T-helper 1 cell treated with Interleukin-12 subunit alpha and Interleukin-12 subunit beta and Interleukin-4 antibody, amounts not matched to agents 30 μg/mL and 1 μg/mL, for 36 hours (primary cell): ENCODE measurements around the gene FAM98B.
A peak's percentile ranks its signal among the peaks of the same experiment; 100 is the strongest.
"Not testable (repeated sequence)": the region's sequence is repeated elsewhere in the genome, so short reads cannot be mapped to it uniquely, and the experiment has no call there.

Source experiments
- H3K27ac Mint-ChIP-seq: one replicate; pipeline ENCODE4 v1.8.0; 2021; ENCODE audit warnings: mild to moderate bottlenecking, mixed read lengths
- H3K27me3 Mint-ChIP-seq: one replicate; pipeline ENCODE4 v1.8.0; 2021; ENCODE audit warnings: low read depth, mixed read lengths
- H3K36me3 Mint-ChIP-seq: one replicate; pipeline ENCODE4 v1.8.0; 2021; ENCODE audit warnings: low read depth, mixed read lengths
- H3K4me1 Mint-ChIP-seq: one replicate; pipeline ENCODE4 v1.8.0; 2021; ENCODE audit warnings: low read depth, mixed read lengths
- H3K4me3 Mint-ChIP-seq: one replicate; pipeline ENCODE4 v1.8.0; 2021; ENCODE audit warnings: mild to moderate bottlenecking, moderate library complexity, mixed read lengths
- H3K9me3 Mint-ChIP-seq: one replicate; pipeline ENCODE4 v1.8.0; 2021; ENCODE audit warnings: mixed read lengths

FAM98B gene

DNA sequence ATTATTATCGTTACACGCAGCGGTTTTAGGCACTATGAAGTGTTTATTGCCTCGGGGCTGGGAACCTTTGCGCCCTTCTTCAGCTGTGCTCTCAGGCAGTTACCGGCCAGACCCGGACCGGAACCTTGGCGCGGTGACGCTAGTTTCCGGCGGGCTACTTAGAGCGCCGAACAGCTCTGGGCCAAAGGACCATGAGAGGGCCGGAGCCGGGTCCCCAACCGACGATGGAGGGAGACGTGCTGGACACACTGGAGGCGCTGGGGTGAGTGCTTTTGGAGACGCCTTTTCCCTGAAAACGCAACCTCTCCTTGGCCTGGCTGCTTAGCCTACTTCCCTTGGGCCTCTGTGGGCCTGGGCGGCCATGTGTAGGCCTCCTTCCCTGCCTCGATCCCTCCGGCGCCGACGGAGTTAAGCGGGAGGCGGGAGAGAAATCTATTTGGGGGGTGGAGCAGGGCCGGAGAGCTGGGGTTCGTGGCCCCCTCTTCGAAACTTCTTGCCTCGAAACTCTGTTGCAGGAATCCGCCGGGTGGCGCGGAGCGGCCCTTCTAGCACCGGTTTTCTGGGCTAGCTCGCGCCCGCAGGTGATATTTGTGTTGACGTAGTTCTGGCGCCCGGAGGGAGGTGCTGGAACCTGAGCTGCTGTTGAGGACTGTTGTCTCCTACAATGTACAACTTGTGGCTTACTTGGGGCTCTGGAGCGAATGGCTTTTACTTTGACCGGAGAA lies at the start of gene FAM98B:
TSS of gene FAM98B (plus strand) at position 157 of the 725 bp plus-strand sequence. CDS start at position 192, 35 bp downstream.
- Mint-ChIP-seq H3K4me3 (peak within 1 kb of the TSS; percentile 95), H3K36me3 (peaks cover 8% of the 10 kb centered on the region), H3K9me3 (no peaks in the 10 kb centered on the region), H3K27ac (peak within 1 kb of the TSS; percentile 96), H3K27me3 (peaks cover 27% of the 10 kb centered on the region), H3K4me1 (peaks cover 28% of the 10 kb centered on the region)

DNA sequence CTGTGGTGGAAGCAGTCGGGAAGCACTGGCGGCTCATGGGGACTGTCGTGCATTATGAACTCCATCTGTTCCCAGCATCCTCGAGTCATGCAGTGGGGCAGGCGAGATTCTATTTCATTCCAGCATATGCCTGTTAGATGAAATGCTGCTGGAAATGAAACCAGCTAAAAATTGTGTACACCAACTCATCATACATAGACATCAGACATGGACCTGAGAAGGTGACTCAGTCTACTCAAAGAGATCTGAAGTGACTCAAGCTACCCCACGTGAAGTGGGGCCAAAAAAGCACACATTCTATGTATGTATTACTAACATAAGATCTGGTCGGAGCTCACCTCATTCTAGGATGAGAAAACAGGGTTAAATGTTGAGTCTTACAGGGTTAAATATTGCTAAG lies 47.5 kb upstream of the FAM98B start:
- no peak overlapping the region for H3K4me3 Mint-ChIP-seq
- no peaks in the 10 kb centered on the region for H3K4me1 Mint-ChIP-seq
- H3K36me3 Mint-ChIP-seq = no peaks in the 10 kb centered on the region
- no peak overlapping the region for H3K27ac Mint-ChIP-seq
- no peaks in the 10 kb centered on the region for H3K9me3 Mint-ChIP-seq
- H3K27me3 Mint-ChIP-seq = peaks cover 30% of the 10 kb centered on the region

DNA sequence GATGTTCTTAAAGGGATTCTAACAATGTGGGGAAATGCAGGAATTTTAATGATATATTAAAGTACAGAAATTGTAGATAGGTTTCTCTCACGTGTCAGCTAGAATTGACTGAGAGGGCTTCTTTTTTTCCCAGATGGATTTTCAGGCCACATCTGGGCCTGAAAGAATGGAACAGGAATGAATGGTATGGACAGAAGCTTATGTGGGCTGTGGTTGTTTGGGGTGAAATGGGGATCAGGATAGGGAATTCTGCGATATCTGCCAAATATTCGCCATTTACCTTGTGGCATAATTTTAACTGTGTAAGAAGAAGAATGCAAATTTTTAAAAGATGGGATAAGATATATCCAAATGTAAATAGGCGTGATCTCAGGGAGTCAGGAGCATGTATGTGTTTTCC lies 45.4 kb upstream of the FAM98B start:
- H3K4me1 Mint-ChIP-seq = no peaks in the 10 kb centered on the region
- no peaks in the 10 kb centered on the region for H3K36me3 Mint-ChIP-seq
- no peak overlapping the region for H3K4me3 Mint-ChIP-seq
- H3K27me3 Mint-ChIP-seq = peaks cover 40% of the 10 kb centered on the region
- H3K9me3 Mint-ChIP-seq = no peaks in the 10 kb centered on the region
- no peak overlapping the region for H3K27ac Mint-ChIP-seq

DNA sequence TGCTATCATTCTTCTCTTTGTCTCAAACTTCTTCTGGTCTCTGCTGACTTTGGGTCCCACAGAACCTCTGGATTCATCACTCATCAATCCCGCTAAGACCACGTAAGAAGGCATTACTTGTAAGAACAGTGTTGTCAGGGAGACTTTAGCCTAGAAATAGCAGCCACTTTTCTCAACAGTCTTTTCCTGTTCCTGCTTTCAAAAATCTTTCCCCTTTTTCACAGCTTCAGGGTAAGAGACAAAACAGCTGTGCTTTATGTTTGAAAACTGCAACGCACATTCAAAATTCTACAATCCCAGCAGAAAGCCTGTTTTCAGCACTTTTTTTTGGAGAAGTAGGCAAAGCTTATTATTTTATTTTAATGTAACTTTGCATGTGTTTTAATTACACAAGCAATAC lies 42.0 kb upstream of the FAM98B start:
- Mint-ChIP-seq H3K9me3 (no peaks in the 10 kb centered on the region), H3K4me3 (no peak overlapping the region), H3K27me3 (peaks cover 55% of the 10 kb centered on the region), H3K4me1 (no peaks in the 10 kb centered on the region), H3K36me3 (no peaks in the 10 kb centered on the region), H3K27ac (no peak overlapping the region)

DNA sequence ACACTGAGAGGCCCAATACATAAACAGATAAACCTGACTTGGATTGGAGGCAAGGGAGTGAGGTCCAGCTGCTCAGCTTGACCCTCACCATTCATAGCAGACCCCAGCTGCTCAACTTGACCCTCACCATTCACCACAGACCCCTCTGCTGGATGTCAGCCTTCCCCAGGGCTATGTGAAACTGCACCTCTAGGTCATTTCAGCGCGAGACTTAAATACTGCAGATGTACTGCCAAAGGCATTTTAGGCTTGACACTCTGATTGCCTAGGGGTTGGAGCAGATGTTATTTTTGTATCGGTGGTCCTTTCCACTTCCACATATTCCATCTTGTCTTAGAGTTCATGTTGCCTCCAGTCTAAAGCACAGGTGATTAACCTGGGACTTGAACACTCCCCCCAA lies 41.5 kb upstream of the FAM98B start:
- peaks cover 56% of the 10 kb centered on the region for H3K27me3 Mint-ChIP-seq
- no peak overlapping the region for H3K27ac Mint-ChIP-seq
- no peaks in the 10 kb centered on the region for H3K36me3 Mint-ChIP-seq
- H3K4me3 Mint-ChIP-seq = no peak overlapping the region
- no peaks in the 10 kb centered on the region for H3K9me3 Mint-ChIP-seq
- H3K4me1 Mint-ChIP-seq = no peaks in the 10 kb centered on the region

DNA sequence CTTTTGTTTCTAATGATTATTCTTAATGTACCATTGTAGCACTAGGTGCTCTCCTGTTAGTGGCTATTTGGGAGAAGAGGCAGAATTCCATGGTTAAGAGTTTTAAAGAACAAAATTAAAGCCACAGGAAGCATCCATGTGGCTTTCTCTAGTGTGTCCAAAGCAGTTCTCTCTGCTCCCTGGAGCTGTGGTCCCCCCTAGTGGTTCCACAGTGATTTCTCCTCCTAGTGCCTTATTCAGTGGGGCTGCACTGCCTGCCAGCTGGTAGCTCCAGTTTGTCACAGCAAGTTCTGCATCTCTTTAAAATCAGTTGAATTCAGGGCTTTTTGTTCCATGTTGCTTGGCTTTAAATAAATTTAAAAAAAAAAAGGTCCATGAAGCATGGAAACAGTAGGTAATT lies 39.6 kb upstream of the FAM98B start:
- no peak overlapping the region for H3K4me3 Mint-ChIP-seq
- no peaks in the 10 kb centered on the region for H3K4me1 Mint-ChIP-seq
- H3K27ac Mint-ChIP-seq = no peak overlapping the region
- peaks cover 72% of the 10 kb centered on the region for H3K27me3 Mint-ChIP-seq
- no peaks in the 10 kb centered on the region for H3K36me3 Mint-ChIP-seq
- H3K9me3 Mint-ChIP-seq = no peaks in the 10 kb centered on the region

DNA sequence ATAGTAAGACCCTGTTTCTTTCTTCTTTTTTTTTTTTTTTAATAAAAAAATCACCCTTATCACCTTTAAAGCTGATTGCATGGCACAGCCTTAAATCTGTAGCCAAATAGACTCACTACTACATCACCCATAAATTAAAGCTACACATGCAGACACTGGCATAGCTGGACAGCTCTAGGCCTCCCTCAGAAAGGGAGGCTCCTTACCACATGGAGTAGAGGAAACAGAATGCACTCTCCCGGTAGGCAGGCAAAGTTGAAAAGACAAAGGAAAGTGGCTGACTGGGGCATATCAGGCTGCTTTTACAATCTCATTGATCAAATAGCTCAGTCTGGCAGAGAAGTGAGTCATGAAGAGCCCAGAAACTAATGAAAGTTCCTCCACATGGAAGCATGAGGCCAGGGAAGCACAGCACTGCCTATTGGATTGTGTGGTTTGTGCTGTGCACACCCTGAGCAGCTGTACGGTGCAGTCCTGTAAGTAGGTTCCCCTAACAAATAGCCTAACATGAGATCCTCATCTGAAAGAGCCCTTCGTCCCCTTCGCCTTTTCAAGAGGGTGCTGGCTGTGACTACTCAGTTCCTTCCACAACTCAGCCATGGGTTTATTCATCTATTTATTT lies 32.7 kb upstream of the FAM98B start:
- H3K9me3 Mint-ChIP-seq = peaks cover 9% of the 10 kb centered on the region
- no peak overlapping the region for H3K4me3 Mint-ChIP-seq
- peaks cover 25% of the 10 kb centered on the region for H3K4me1 Mint-ChIP-seq
- peaks cover 9% of the 10 kb centered on the region for H3K36me3 Mint-ChIP-seq
- no peak overlapping the region for H3K27ac Mint-ChIP-seq
- peaks cover 50% of the 10 kb centered on the region for H3K27me3 Mint-ChIP-seq

GRCh38 chr15:38424101-38424552 lies 29.8 kb upstream of the FAM98B start:
- Mint-ChIP-seq H3K4me3 (no peak overlapping the region), H3K36me3 (peaks cover 12% of the 10 kb centered on the region), H3K4me1 (peaks cover 29% of the 10 kb centered on the region), H3K9me3 (peaks cover 13% of the 10 kb centered on the region), H3K27me3 (peaks cover 36% of the 10 kb centered on the region), H3K27ac (peak overlapping the region; percentile 52)

DNA sequence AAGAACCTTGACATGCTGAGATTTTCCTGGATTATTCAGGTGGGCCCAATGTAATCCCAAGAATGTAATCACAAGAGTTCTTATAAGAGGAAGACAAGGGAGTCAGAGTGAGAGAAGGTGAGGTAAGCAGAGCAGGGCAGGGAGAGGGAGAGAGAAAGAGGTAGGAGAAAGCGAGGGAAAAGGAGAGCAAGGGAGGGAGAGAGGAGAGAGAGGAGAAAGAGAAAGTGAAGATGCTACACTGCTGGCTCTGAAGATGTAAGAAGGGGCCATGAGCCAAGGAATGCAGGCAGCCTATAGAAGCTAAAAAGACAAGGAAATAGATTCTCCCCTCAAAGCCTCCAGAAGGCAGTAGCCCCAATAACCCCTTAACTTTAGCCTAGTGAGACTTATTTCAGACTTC lies 28.7 kb upstream of the FAM98B start:
- H3K9me3 Mint-ChIP-seq = peaks cover 13% of the 10 kb centered on the region
- peak overlapping the region; percentile 15 for H3K27ac Mint-ChIP-seq
- peaks cover 29% of the 10 kb centered on the region for H3K4me1 Mint-ChIP-seq
- peaks cover 42% of the 10 kb centered on the region for H3K27me3 Mint-ChIP-seq
- no peak overlapping the region for H3K4me3 Mint-ChIP-seq
- peaks cover 12% of the 10 kb centered on the region for H3K36me3 Mint-ChIP-seq

DNA sequence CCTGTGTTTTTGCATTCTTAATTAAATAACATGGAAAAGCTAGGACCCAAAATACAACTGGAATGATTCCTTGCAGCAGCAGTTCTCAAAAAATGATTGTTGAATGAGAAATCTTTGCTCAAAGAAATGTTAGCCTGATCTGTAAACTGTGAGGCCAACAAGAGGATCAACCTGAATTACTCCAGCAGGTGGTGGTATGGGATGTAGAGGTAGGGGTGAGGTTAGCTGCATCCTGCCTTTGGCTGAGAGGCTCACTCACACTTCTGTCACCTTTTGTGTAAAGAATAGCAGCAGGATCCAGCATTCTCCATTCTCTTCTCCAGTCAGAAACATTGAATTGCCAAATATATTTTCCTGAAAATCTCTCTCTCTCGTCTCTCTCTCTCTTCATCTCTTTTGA lies 26.5 kb upstream of the FAM98B start:
- Mint-ChIP-seq H3K4me1 (peaks cover 25% of the 10 kb centered on the region), H3K9me3 (peaks cover 13% of the 10 kb centered on the region), H3K4me3 (no peak overlapping the region), H3K36me3 (peaks cover 12% of the 10 kb centered on the region), H3K27ac (no peak overlapping the region), H3K27me3 (peaks cover 46% of the 10 kb centered on the region)

DNA sequence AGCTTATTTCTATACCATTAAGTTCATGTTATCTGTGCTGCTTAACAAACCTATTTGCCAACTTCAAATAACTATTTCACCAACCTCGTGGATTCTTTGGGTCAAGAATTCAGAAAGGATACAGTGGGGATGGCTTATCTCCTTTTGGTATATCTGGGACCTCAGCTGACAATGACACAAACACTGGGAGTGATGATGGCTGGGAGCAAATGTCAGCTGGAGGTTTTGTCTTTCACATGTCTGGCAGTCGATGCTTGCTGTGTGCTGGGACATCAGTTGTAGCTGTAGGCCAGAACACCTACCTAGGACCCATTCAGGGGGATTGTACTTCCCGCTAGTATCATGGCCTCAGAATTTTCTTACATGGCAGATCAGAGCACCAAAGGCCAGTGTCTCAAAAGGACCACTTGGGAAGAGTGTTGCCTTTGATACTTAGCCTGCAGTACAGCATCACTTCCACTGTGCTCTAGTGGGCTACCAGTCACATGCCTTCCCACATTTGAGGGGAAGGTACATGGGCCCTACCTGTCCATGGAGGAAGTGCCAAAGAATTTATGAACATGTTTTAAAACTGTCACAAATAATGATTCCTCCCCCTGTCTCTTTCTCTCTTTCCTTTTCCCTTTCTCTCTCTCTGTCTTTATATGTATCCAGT lies 23.7 kb upstream of the FAM98B start:
- Mint-ChIP-seq H3K27ac (no peak overlapping the region), H3K4me3 (no peak overlapping the region), H3K36me3 (peaks cover 6% of the 10 kb centered on the region), H3K27me3 (peaks cover 64% of the 10 kb centered on the region), H3K4me1 (peaks cover 5% of the 10 kb centered on the region), H3K9me3 (peaks cover 9% of the 10 kb centered on the region)

GRCh38 chr15:38436993-38437392 lies 16.9 kb upstream of the FAM98B start:
- no peaks in the 10 kb centered on the region for H3K9me3 Mint-ChIP-seq
- H3K4me3 Mint-ChIP-seq = no peak overlapping the region
- peaks cover 73% of the 10 kb centered on the region for H3K27me3 Mint-ChIP-seq
- H3K27ac Mint-ChIP-seq = no peak overlapping the region
- peaks cover 18% of the 10 kb centered on the region for H3K4me1 Mint-ChIP-seq
- H3K36me3 Mint-ChIP-seq = no peaks in the 10 kb centered on the region

DNA sequence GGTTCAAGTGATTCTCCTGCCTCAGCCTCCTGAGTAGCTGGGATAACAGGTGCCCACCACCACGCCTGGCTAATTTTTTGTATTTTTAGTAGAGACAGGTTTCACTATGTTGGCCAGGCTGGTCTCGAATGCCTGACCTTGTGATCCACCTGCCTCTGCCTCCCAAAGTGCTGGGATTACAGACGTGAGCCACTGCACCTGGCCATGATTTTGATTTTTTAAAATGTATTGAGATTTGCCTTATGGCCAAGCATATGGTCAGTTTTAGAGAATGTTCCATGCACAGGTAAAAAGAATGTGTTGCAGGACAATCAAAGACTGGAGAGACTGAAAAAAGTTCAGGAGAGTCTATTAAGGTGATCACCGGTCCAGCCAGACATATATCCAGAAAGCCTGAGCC lies 16.3 kb upstream of the FAM98B start:
- H3K4me3 Mint-ChIP-seq, H3K9me3 Mint-ChIP-seq, H3K27ac Mint-ChIP-seq, H3K36me3 Mint-ChIP-seq: not testable (repeated sequence)
- Mint-ChIP-seq H3K27me3 (peaks cover 68% of the 10 kb centered on the region), H3K4me1 (peaks cover 18% of the 10 kb centered on the region)

- H3K9me3 Mint-ChIP-seq = no peaks in the 10 kb centered on the region
- peaks cover 67% of the 10 kb centered on the region for H3K27me3 Mint-ChIP-seq
- no peak overlapping the region for H3K27ac Mint-ChIP-seq
- peaks cover 18% of the 10 kb centered on the region for H3K4me1 Mint-ChIP-seq
- H3K4me3 Mint-ChIP-seq = no peak overlapping the region
- no peaks in the 10 kb centered on the region for H3K36me3 Mint-ChIP-seq
These were observed 15.6 kb upstream of the FAM98B start for GRCh38 chr15:38438031-38438986.
